DMS114 treated with DMSO at 0.1 percent for 48 hours (cell line): ENCODE results near the gene PRSS48.
"Not testable (repeated sequence)": the region's sequence is repeated elsewhere in the genome, so short reads cannot be mapped to it uniquely, and the experiment has no call there.

Source experiments
- DNase-seq: peaks from one replicate; lab custom pipeline; 2025; ENCODE audit not compliant: unreplicated experiment; lab: John Stamatoyannopoulos, UW

PRSS48 gene

GRCh38 chr4:151315212-151315886, 38.4 kb downstream of the PRSS48 start:
- DNase-seq = no peak

GRCh38 chr4:151316645-151317044, 39.7 kb downstream of the PRSS48 start:
- DNase-seq = no peak

- DNase-seq = no peak
Measured at GRCh38 chr4:151318307-151319006, 41.5 kb downstream of the PRSS48 start.

- DNase-seq = no peak
Measured at GRCh38 chr4:151319490-151319889, 42.5 kb downstream of the PRSS48 start.

GRCh38 chr4:151321586-151321985, 44.6 kb downstream of the PRSS48 start:
- DNase-seq = no peak

GRCh38 chr4:151322161-151322560, 45.2 kb downstream of the PRSS48 start:
- not testable (repeated sequence) for DNase-seq

GRCh38 chr4:151322570-151322969, 45.6 kb downstream of the PRSS48 start:
- DNase-seq = no peak

- DNase-seq = no peak
Measured at GRCh38 chr4:151323667-151324066, 46.7 kb downstream of the PRSS48 start.

- DNase-seq = no peak
Measured at GRCh38 chr4:151324124-151324751, 47.3 kb downstream of the PRSS48 start.

- DNase-seq = no peak
Measured at GRCh38 chr4:151324752-151325110, 47.8 kb downstream of the PRSS48 start.

- DNase-seq = no peak
Measured at GRCh38 chr4:151325111-151325948, 48.4 kb downstream of the PRSS48 start, which contains the start of gene SH3D19. SH3D19 (minus strand) TSS chr4:151325605; CDS start chr4:151325352, 253 bp downstream.

GRCh38 chr4:151325949-151326246, 48.9 kb downstream of the PRSS48 start:
- DNase-seq = no peak

- DNase-seq = no peak
Measured at GRCh38 chr4:151329217-151330007, 52.5 kb downstream of the PRSS48 start.

GRCh38 chr4:151331276-151332042, 54.5 kb downstream of the PRSS48 start:
- DNase-seq = no peak

- DNase-seq = no peak
Measured at GRCh38 chr4:151339467-151339866, 62.5 kb downstream of the PRSS48 start.

GRCh38 chr4:151340751-151341385, 63.9 kb downstream of the PRSS48 start:
- no peak for DNase-seq
